K562 (cell line): ENCODE measurements around the gene LZTR1. TPM values are rescaled to one million over a fixed set of nuclear protein-coding genes. Genes with fewer than 3 reads are reported as not detected.

ENCODE experiments used
- E2F3 ChIP-seq: fragments of 250-450 bp; sonication (Bioruptor Pico); IDR thresholded peaks from 2 replicates; pipeline ENCODE4 v1.4.0; 2020; ENCODE audit warnings: mild to moderate bottlenecking
- EP300 ChIP-seq: IDR thresholded peaks from 2 replicates; pipeline ENCODE4 v1.6.1; 2012; ENCODE audit warnings: low read length, improper control_type of control experiment
- FIP1L1 ChIP-seq: fragments of 200-400 bp; formaldehyde crosslinking; IDR thresholded peaks from 2 replicates; pipeline ENCODE4 v1.6.1; 2018; ENCODE audit warnings: mild to moderate bottlenecking, low read depth, low read length; ENCODE audit not compliant: poor library complexity, severe bottlenecking
- HNRNPK ChIP-seq: fragments of 200-400 bp; formaldehyde crosslinking; IDR thresholded peaks from one replicate; pipeline ENCODE4 v1.6.1; 2018; ENCODE audit warnings: mild to moderate bottlenecking, low read depth, low read length; ENCODE audit not compliant: poor library complexity, severe bottlenecking
- MTF1 ChIP-seq: fragments of 250-450 bp; sonication (Bioruptor Pico); IDR thresholded peaks from 2 replicates; pipeline ENCODE4 v1.9.0; 2021; ENCODE audit warnings: moderate library complexity, mild to moderate bottlenecking, inconsistent platforms, borderline replicate concordance
- PHF20 ChIP-seq: fragments of 450-650 bp; IDR thresholded peaks from 2 replicates; pipeline ENCODE4 v1.6.1; 2018; ENCODE audit not compliant: partially characterized antibody
- POLR2AphosphoS2 ChIP-seq: IDR thresholded peaks from 2 replicates; pipeline ENCODE4 v1.6.1; 2012; ENCODE audit warnings: low read length, improper control_type of control experiment
- RAD51 ChIP-seq: fragments of 450-650 bp; IDR thresholded peaks from 2 replicates; pipeline ENCODE4 v1.7.1; 2016; ENCODE audit warnings: low read depth, mild to moderate bottlenecking, borderline replicate concordance
- RNF2 ChIP-seq: sonication (generic); IDR thresholded peaks from 2 replicates; pipeline ENCODE4 v1.6.1; 2016
- SMARCB1 ChIP-seq: IDR thresholded peaks from 2 replicates; pipeline ENCODE4 v1.6.1; 2011; ENCODE audit warnings: improper control_type of control experiment, low read depth; ENCODE audit not compliant: insufficient read length
- ZNF217 ChIP-seq: sonication (generic); formaldehyde crosslinking; IDR thresholded peaks from 2 replicates; pipeline ENCODE4 v1.8.0; 2022; ENCODE audit warnings: mild to moderate bottlenecking, missing genetic modification reagents
- polyA plus RNA-seq, 8 experiments: library from polyadenylated mRNA; depleted of rRNA in 4 of 8; stranded (reverse) in 5 of 8; unstranded in 3 of 8; fragments of >200 nt; fragmentation: Nextera tagmentation in 2 of 8; fragmentation: Illumina TruSeq in 1 of 8; extraction: Ambion mirVana in 2 of 8; extraction: Trizol in 1 of 8; gene quantifications; 2 replicates each; pipeline versions ENCODE4 v1.2.1 to v1.2.3, GENCODE V29; 2011 to 2014; ENCODE audit warnings: inconsistent platforms in 1 of 8, missing spikeins in 1 of 8
- total RNA-seq, 7 experiments: library from RNA; depleted of rRNA in 6 of 7; stranded (reverse); fragments of >200 nt in 6 of 7; fragmentation: Illumina TruSeq in 2 of 7; extraction: Trizol in 2 of 7; gene quantifications; 2 replicates each; pipeline versions ENCODE4 v1.2.1 to v1.2.3, GENCODE V29; 2011 to 2021; ENCODE audit warnings: low replicate concordance in 1 of 7
- TF ChIP-seq, protein P1 (sequence below): fragments of 250-450 bp; sonication (Bioruptor Pico); IDR thresholded peaks from 2 replicates; pipeline ENCODE4 v1.4.0; 2020
- TF ChIP-seq, protein P2 (sequence below), 2 experiments: fragments of 450-650 bp in 1 of 2; sonication (generic) in 1 of 2; formaldehyde crosslinking; conservative IDR thresholded peaks; 2 replicates each; pipeline versions ENCODE4 v1.4.0 to v1.8.1; 2020 to 2022; ENCODE audit warnings: mild to moderate bottlenecking in 1 of 2, missing genetic modification reagents in 1 of 2
- TF ChIP-seq, protein P3 (sequence below): fragments of 450-650 bp; formaldehyde crosslinking; IDR thresholded peaks from 2 replicates; pipeline ENCODE4 v1.4.0; 2022; ENCODE audit warnings: mild to moderate bottlenecking, moderate library complexity
- TF ChIP-seq, protein P4 (sequence below): sonication (generic); formaldehyde crosslinking; IDR thresholded peaks from 2 replicates; pipeline ENCODE4 v1.8.0; 2022; ENCODE audit warnings: missing genetic modification reagents, mild to moderate bottlenecking, moderate library complexity, borderline replicate concordance
- TF ChIP-seq, protein P5 (sequence below): fragments of 450-650 bp; IDR thresholded peaks from 2 replicates; pipeline ENCODE4 v1.6.1; 2017; ENCODE audit warnings: mild to moderate bottlenecking, moderate library complexity

The LZTR1 gene
- total and polyA plus RNA-seq, 9 of the 15 experiments (the other 6 are each of a cell fraction or from before 2014, with no cell fraction given), result 2.2 to 135 (median 63.0) TPM

DNA sequence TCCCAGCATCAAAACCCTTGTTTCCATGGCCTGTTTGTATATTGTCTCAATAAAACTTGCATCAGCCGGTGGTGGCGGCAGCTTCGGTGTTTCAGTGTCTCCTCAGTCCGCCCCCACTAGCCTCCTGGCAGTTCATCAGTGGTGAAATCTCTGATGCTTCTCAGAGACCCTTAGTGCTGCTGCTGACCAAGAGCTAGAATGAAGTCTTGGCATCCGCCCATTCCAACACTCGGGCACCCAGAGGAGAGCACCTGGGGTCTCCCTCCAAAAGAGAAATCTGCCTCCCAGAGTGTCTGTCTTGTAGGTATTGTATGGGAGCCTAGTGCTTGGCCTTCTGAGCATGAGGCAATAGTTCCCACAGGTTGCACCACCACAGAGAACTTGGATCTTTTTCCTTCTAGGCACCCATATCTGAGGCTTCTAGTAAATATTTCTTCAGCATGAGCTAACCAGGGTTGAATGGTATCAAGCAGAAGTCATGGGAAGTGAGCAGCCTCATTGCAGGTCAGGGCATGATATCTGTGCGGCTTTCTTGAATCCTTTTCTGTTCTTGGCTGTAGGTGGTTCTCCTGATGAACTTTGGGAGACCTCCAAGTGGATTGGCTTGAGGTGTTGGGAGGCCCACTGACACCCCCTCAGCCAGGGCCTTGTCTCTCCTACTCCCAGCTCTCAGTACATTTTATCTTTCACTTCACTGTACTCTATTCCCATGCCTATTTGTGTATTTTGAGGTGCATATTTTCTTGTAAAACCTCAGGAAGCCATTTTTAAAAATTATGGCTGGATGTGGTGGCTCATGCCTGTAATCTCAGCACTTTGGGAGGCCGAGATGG, 28.2 kb upstream of the LZTR1 start (continued):
- TF ChIP-seq, protein P1, sequence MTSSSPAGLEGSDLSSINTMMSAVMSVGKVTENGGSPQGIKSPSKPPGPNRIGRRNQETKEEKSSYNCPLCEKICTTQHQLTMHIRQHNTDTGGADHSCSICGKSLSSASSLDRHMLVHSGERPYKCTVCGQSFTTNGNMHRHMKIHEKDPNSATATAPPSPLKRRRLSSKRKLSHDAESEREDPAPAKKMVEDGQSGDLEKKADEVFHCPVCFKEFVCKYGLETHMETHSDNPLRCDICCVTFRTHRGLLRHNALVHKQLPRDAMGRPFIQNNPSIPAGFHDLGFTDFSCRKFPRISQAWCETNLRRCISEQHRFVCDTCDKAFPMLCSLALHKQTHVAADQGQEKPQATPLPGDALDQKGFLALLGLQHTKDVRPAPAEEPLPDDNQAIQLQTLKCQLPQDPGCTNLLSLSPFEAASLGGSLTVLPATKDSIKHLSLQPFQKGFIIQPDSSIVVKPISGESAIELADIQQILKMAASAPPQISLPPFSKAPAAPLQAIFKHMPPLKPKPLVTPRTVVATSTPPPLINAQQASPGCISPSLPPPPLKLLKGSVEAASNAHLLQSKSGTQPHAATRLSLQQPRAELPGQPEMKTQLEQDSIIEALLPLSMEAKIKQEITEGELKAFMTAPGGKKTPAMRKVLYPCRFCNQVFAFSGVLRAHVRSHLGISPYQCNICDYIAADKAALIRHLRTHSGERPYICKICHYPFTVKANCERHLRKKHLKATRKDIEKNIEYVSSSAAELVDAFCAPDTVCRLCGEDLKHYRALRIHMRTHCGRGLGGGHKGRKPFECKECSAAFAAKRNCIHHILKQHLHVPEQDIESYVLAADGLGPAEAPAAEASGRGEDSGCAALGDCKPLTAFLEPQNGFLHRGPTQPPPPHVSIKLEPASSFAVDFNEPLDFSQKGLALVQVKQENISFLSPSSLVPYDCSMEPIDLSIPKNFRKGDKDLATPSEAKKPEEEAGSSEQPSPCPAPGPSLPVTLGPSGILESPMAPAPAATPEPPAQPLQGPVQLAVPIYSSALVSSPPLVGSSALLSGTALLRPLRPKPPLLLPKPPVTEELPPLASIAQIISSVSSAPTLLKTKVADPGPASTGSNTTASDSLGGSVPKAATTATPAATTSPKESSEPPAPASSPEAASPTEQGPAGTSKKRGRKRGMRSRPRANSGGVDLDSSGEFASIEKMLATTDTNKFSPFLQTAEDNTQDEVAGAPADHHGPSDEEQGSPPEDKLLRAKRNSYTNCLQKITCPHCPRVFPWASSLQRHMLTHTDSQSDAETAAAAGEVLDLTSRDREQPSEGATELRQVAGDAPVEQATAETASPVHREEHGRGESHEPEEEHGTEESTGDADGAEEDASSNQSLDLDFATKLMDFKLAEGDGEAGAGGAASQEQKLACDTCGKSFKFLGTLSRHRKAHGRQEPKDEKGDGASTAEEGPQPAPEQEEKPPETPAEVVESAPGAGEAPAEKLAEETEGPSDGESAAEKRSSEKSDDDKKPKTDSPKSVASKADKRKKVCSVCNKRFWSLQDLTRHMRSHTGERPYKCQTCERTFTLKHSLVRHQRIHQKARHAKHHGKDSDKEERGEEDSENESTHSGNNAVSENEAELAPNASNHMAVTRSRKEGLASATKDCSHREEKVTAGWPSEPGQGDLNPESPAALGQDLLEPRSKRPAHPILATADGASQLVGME (CRISPR knock-in tag), result no peak
- no peak for TF ChIP-seq FIP1L1
- no peak for TF ChIP-seq EP300
- TF ChIP-seq, protein P2, sequence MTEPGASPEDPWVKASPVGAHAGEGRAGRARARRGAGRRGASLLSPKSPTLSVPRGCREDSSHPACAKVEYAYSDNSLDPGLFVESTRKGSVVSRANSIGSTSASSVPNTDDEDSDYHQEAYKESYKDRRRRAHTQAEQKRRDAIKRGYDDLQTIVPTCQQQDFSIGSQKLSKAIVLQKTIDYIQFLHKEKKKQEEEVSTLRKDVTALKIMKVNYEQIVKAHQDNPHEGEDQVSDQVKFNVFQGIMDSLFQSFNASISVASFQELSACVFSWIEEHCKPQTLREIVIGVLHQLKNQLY (CRISPR knock-in tag; conservative IDR thresholded peaks at IDR 0.05), result no peak
- TF ChIP-seq, protein P3, sequence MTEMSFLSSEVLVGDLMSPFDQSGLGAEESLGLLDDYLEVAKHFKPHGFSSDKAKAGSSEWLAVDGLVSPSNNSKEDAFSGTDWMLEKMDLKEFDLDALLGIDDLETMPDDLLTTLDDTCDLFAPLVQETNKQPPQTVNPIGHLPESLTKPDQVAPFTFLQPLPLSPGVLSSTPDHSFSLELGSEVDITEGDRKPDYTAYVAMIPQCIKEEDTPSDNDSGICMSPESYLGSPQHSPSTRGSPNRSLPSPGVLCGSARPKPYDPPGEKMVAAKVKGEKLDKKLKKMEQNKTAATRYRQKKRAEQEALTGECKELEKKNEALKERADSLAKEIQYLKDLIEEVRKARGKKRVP, result peak; percentile 85
- TF ChIP-seq RNF2, result no peak
- TF ChIP-seq ZNF217, result peak; percentile 28; the same call in 1 of the 2 replicates
- no peak for TF ChIP-seq PHF20
- TF ChIP-seq HNRNPK, result no peak
- peak; percentile 93; the same call in 1 of the 2 replicates for TF ChIP-seq POLR2AphosphoS2
- TF ChIP-seq E2F3 (CRISPR knock-in tag), result no peak
- TF ChIP-seq RAD51, result no peak
- 0 out of 2 replicates have a peak, but pooled peaks have one; percentile 8 for TF ChIP-seq MTF1 (CRISPR knock-in tag)
- TF ChIP-seq, protein P4, sequence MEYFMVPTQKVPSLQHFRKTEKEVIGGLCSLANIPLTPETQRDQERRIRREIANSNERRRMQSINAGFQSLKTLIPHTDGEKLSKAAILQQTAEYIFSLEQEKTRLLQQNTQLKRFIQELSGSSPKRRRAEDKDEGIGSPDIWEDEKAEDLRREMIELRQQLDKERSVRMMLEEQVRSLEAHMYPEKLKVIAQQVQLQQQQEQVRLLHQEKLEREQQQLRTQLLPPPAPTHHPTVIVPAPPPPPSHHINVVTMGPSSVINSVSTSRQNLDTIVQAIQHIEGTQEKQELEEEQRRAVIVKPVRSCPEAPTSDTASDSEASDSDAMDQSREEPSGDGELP, result no peak
- no peak for TF ChIP-seq SMARCB1
- TF ChIP-seq, protein P5, sequence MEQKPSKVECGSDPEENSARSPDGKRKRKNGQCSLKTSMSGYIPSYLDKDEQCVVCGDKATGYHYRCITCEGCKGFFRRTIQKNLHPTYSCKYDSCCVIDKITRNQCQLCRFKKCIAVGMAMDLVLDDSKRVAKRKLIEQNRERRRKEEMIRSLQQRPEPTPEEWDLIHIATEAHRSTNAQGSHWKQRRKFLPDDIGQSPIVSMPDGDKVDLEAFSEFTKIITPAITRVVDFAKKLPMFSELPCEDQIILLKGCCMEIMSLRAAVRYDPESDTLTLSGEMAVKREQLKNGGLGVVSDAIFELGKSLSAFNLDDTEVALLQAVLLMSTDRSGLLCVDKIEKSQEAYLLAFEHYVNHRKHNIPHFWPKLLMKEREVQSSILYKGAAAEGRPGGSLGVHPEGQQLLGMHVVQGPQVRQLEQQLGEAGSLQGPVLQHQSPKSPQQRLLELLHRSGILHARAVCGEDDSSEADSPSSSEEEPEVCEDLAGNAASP, result no peak
